Measurements from ENCODE around the gene TAS2R60. TPM values are rescaled to one million over a fixed set of nuclear protein-coding genes. Genes with fewer than 3 reads are reported as not detected.
"Not testable (repeated sequence)": the region's sequence is repeated elsewhere in the genome, so short reads cannot be mapped to it uniquely, and the experiment has no call there.

The TAS2R60 gene
- total RNA-seq, 1 experiment from 2014 or later: not detected

- no peak overlapping the region for H3K9ac ChIP-seq (ENCODE audit: low read length)
- H3K79me2 ChIP-seq (ENCODE audit: low read length): no peaks in the 10 kb centered on the region
- H2AFZ ChIP-seq (ENCODE audit: low read length): no peak overlapping the region
- no peak overlapping the region for H3K27ac ChIP-seq (ENCODE audit: low read length)
- H3K4me1 ChIP-seq (ENCODE audit: low read length): no peaks in the 10 kb centered on the region
- H3K4me2 ChIP-seq (ENCODE audit: low read depth, low read length, poor library complexity, severe bottlenecking): no peak overlapping the region
- H4K20me1 ChIP-seq (ENCODE audit: insufficient read depth, low read depth, low read length): no peaks in the 10 kb centered on the region
- no peak overlapping the region for H3K4me3 ChIP-seq (ENCODE audit: low read length)
- no peaks in the 10 kb centered on the region for H3K27me3 ChIP-seq (ENCODE audit: low read length)
- DNase-seq: peak; percentile 78
- H3K9me2 ChIP-seq (replicated peaks; ENCODE audit: insufficient read depth, low read length): no peaks in the 10 kb centered on the region
- no peaks in the 10 kb centered on the region for H3K36me3 ChIP-seq (ENCODE audit: insufficient read depth, low read length)
- no peaks in the 10 kb centered on the region for H3K9me3 ChIP-seq (ENCODE audit: low read length)
Observed at GRCh38 chr7:143416565-143417149, 26.6 kb upstream of the TAS2R60 start.

GRCh38 chr7:143417734-143418383 lies 25.4 kb upstream of the TAS2R60 start:
- H3K9me2 ChIP-seq (replicated peaks; ENCODE audit: insufficient read depth, low read length): no peaks in the 10 kb centered on the region
- no peak overlapping the region for H3K4me3 ChIP-seq (ENCODE audit: low read length)
- no peak overlapping the region for H3K27ac ChIP-seq (ENCODE audit: low read length)
- no peak overlapping the region for H3K4me2 ChIP-seq (ENCODE audit: low read depth, low read length, poor library complexity, severe bottlenecking)
- H3K27me3 ChIP-seq (ENCODE audit: low read length): no peaks in the 10 kb centered on the region
- no peaks in the 10 kb centered on the region for H4K20me1 ChIP-seq (ENCODE audit: insufficient read depth, low read depth, low read length)
- DNase-seq: no peak
- no peaks in the 10 kb centered on the region for H3K36me3 ChIP-seq (ENCODE audit: insufficient read depth, low read length)
- no peak overlapping the region for H2AFZ ChIP-seq (ENCODE audit: low read length)
- H3K4me1 ChIP-seq (ENCODE audit: low read length): no peaks in the 10 kb centered on the region
- H3K79me2 ChIP-seq (ENCODE audit: low read length): no peaks in the 10 kb centered on the region
- no peak overlapping the region for H3K9ac ChIP-seq (ENCODE audit: low read length)
- H3K9me3 ChIP-seq (ENCODE audit: low read length): no peaks in the 10 kb centered on the region

- no peak overlapping the region for H2AFZ ChIP-seq (ENCODE audit: low read length)
- no peaks in the 10 kb centered on the region for H3K9me3 ChIP-seq (ENCODE audit: low read length)
- no peaks in the 10 kb centered on the region for H4K20me1 ChIP-seq (ENCODE audit: insufficient read depth, low read depth, low read length)
- no peak overlapping the region for H3K4me3 ChIP-seq (ENCODE audit: low read length)
- no peaks in the 10 kb centered on the region for H3K36me3 ChIP-seq (ENCODE audit: insufficient read depth, low read length)
- no peak overlapping the region for H3K9ac ChIP-seq (ENCODE audit: low read length)
- no peaks in the 10 kb centered on the region for H3K9me2 ChIP-seq (replicated peaks; ENCODE audit: insufficient read depth, low read length)
- H3K27ac ChIP-seq (ENCODE audit: low read length): no peak overlapping the region
- no peak for DNase-seq
- no peaks in the 10 kb centered on the region for H3K4me1 ChIP-seq (ENCODE audit: low read length)
- no peak overlapping the region for H3K4me2 ChIP-seq (ENCODE audit: low read depth, low read length, poor library complexity, severe bottlenecking)
- H3K27me3 ChIP-seq (ENCODE audit: low read length): no peaks in the 10 kb centered on the region
- H3K79me2 ChIP-seq (ENCODE audit: low read length): no peaks in the 10 kb centered on the region
Observed at GRCh38 chr7:143418681-143419458, 24.4 kb upstream of the TAS2R60 start.

GRCh38 chr7:143419880-143420279 lies 23.4 kb upstream of the TAS2R60 start:
- H3K27me3 ChIP-seq (ENCODE audit: low read length): no peaks in the 10 kb centered on the region
- H3K27ac ChIP-seq (ENCODE audit: low read length): no peak overlapping the region
- no peaks in the 10 kb centered on the region for H3K9me3 ChIP-seq (ENCODE audit: low read length)
- DNase-seq: no peak
- no peak overlapping the region for H3K4me2 ChIP-seq (ENCODE audit: low read depth, low read length, poor library complexity, severe bottlenecking)
- no peaks in the 10 kb centered on the region for H3K79me2 ChIP-seq (ENCODE audit: low read length)
- H3K9ac ChIP-seq (ENCODE audit: low read length): no peak overlapping the region
- no peak overlapping the region for H3K4me3 ChIP-seq (ENCODE audit: low read length)
- no peaks in the 10 kb centered on the region for H3K4me1 ChIP-seq (ENCODE audit: low read length)
- H2AFZ ChIP-seq (ENCODE audit: low read length): no peak overlapping the region
- H3K9me2 ChIP-seq (replicated peaks; ENCODE audit: insufficient read depth, low read length): no peaks in the 10 kb centered on the region
- H4K20me1 ChIP-seq (ENCODE audit: insufficient read depth, low read depth, low read length): no peaks in the 10 kb centered on the region
- no peaks in the 10 kb centered on the region for H3K36me3 ChIP-seq (ENCODE audit: insufficient read depth, low read length)

- not testable (repeated sequence) for H3K9me3 ChIP-seq (ENCODE audit: low read length); H3K79me2 ChIP-seq (ENCODE audit: low read length); H3K4me2 ChIP-seq (ENCODE audit: low read depth, low read length, poor library complexity, severe bottlenecking); H2AFZ ChIP-seq (ENCODE audit: low read length); H3K4me3 ChIP-seq (ENCODE audit: low read length); H3K9me2 ChIP-seq (replicated peaks; ENCODE audit: insufficient read depth, low read length); DNase-seq; H3K27me3 ChIP-seq (ENCODE audit: low read length); H3K9ac ChIP-seq (ENCODE audit: low read length); H3K36me3 ChIP-seq (ENCODE audit: insufficient read depth, low read length); H3K27ac ChIP-seq (ENCODE audit: low read length); H4K20me1 ChIP-seq (ENCODE audit: insufficient read depth, low read depth, low read length); H3K4me1 ChIP-seq (ENCODE audit: low read length)
Observed at GRCh38 chr7:143420624-143421023, 22.6 kb upstream of the TAS2R60 start.

GRCh38 chr7:143422033-143422432 lies 21.2 kb upstream of the TAS2R60 start:
- no peak overlapping the region for H3K9ac ChIP-seq (ENCODE audit: low read length)
- H3K9me3 ChIP-seq (ENCODE audit: low read length): no peaks in the 10 kb centered on the region
- H2AFZ ChIP-seq (ENCODE audit: low read length): no peak overlapping the region
- no peak for DNase-seq
- no peak overlapping the region for H3K27ac ChIP-seq (ENCODE audit: low read length)
- no peaks in the 10 kb centered on the region for H3K79me2 ChIP-seq (ENCODE audit: low read length)
- H3K4me1 ChIP-seq (ENCODE audit: low read length): no peaks in the 10 kb centered on the region
- no peaks in the 10 kb centered on the region for H3K27me3 ChIP-seq (ENCODE audit: low read length)
- H3K4me3 ChIP-seq (ENCODE audit: low read length): no peak overlapping the region
- no peaks in the 10 kb centered on the region for H4K20me1 ChIP-seq (ENCODE audit: insufficient read depth, low read depth, low read length)
- H3K9me2 ChIP-seq (replicated peaks; ENCODE audit: insufficient read depth, low read length): no peaks in the 10 kb centered on the region
- no peaks in the 10 kb centered on the region for H3K36me3 ChIP-seq (ENCODE audit: insufficient read depth, low read length)
- H3K4me2 ChIP-seq (ENCODE audit: low read depth, low read length, poor library complexity, severe bottlenecking): no peak overlapping the region

GRCh38 chr7:143424476-143424875 lies 18.8 kb upstream of the TAS2R60 start:
- not testable (repeated sequence) for H2AFZ ChIP-seq (ENCODE audit: low read length); H4K20me1 ChIP-seq (ENCODE audit: insufficient read depth, low read depth, low read length); H3K4me2 ChIP-seq (ENCODE audit: low read depth, low read length, poor library complexity, severe bottlenecking); H3K9ac ChIP-seq (ENCODE audit: low read length); H3K36me3 ChIP-seq (ENCODE audit: insufficient read depth, low read length); H3K4me1 ChIP-seq (ENCODE audit: low read length); H3K27ac ChIP-seq (ENCODE audit: low read length); DNase-seq; H3K79me2 ChIP-seq (ENCODE audit: low read length); H3K9me3 ChIP-seq (ENCODE audit: low read length); H3K9me2 ChIP-seq (replicated peaks; ENCODE audit: insufficient read depth, low read length); H3K27me3 ChIP-seq (ENCODE audit: low read length); H3K4me3 ChIP-seq (ENCODE audit: low read length)

- Histone ChIP-seq H3K4me1 (ENCODE audit: low read length) (no peaks in the 10 kb centered on the region), H3K27ac (ENCODE audit: low read length) (no peak overlapping the region)
Observed at GRCh38 chr7:143426479-143427142, 16.6 kb upstream of the TAS2R60 start.

More at GRCh38 chr7:143426479-143427142, 16.6 kb upstream of the TAS2R60 start:
- Histone ChIP-seq H3K36me3 (ENCODE audit: insufficient read depth, low read length) (no peaks in the 10 kb centered on the region), H3K4me2 (ENCODE audit: low read depth, low read length, poor library complexity, severe bottlenecking) (no peak overlapping the region), H3K9me3 (ENCODE audit: low read length) (no peaks in the 10 kb centered on the region), H2AFZ (ENCODE audit: low read length) (no peak overlapping the region; the same call in 1 of the 2 replicates), H3K9me2 (replicated peaks; ENCODE audit: insufficient read depth, low read length) (no peaks in the 10 kb centered on the region), H3K4me3 (ENCODE audit: low read length) (no peak overlapping the region), H3K9ac (ENCODE audit: low read length) (no peak overlapping the region), H3K79me2 (ENCODE audit: low read length) (no peaks in the 10 kb centered on the region), H4K20me1 (ENCODE audit: insufficient read depth, low read depth, low read length) (no peaks in the 10 kb centered on the region), H3K27me3 (ENCODE audit: low read length) (no peaks in the 10 kb centered on the region)
- DNase-seq: no peak
